Activated CD8-positive, alpha-beta T cell treated with anti-CD3 and anti-CD28 coated beads for 36 hours (primary cell): ENCODE measurements around the gene EPHA3. TPM values are rescaled to one million over a fixed set of nuclear protein-coding genes. Genes with fewer than 3 reads are reported as not detected.

Experiments used
- ATAC-seq: fragments of 200-7000 bp; cut with Tn5 transposase; one replicate; pipeline ENCODE4 v1.10.0; 2021; ENCODE audit warnings: mild to moderate bottlenecking, moderate library complexity
- CTCF ChIA-PET: fragments of 350-600 bp; sonication (Branson Sonifier 250); formaldehyde crosslinking; loops from one replicate; lab custom pipeline; 2021; ENCODE audit warnings: antibody characterized with exemption; lab: Charles Lee
- POLR2A ChIA-PET: fragments of 350-600 bp; sonication (Branson Sonifier 250); formaldehyde crosslinking; loops from one replicate; lab custom pipeline; 2021; ENCODE audit warnings: antibody characterized with exemption; lab: Charles Lee
- DNase-seq: peaks from one replicate; pipeline ENCODE4 v3.0.0-alpha.2; 2020
- H3K27ac Mint-ChIP-seq: one replicate; pipeline ENCODE4 v1.8.0; 2021; ENCODE audit warnings: mild to moderate bottlenecking, mixed read lengths
- H3K27me3 Mint-ChIP-seq: one replicate; pipeline ENCODE4 v1.8.0; 2021; ENCODE audit warnings: mixed read lengths
- H3K36me3 Mint-ChIP-seq: one replicate; pipeline ENCODE4 v1.8.0; 2021; ENCODE audit warnings: low read depth, mixed read lengths
- H3K4me1 Mint-ChIP-seq: one replicate; pipeline ENCODE4 v1.8.0; 2021; ENCODE audit warnings: low read depth, mixed read lengths
- H3K4me3 Mint-ChIP-seq: one replicate; pipeline ENCODE4 v1.8.0; 2021; ENCODE audit warnings: mild to moderate bottlenecking, moderate library complexity, mixed read lengths
- H3K9me3 Mint-ChIP-seq: one replicate; pipeline ENCODE4 v1.8.0; 2021; ENCODE audit warnings: mixed read lengths
- intact Hi-C: fragments of 100-400 bp; cut with micrococcal nuclease; formaldehyde crosslinking; loops from one replicate; pipeline ENCODE4 v1.10.0; 2022
- total RNA-seq, 2 experiments: library from RNA; stranded (reverse); gene quantifications; one replicate each; pipeline ENCODE4 v1.2.3, GENCODE V29; 2021
- TF ChIP-seq, protein P1 (sequence below): fragments of 200-600 bp; IDR thresholded peaks from one replicate; pipeline ENCODE4 v1.8.0; 2022; ENCODE audit warnings: antibody characterized with exemption, mild to moderate bottlenecking

Gene EPHA3
- total RNA-seq, 2 experiments from 2014 or later = not detected

DNA sequence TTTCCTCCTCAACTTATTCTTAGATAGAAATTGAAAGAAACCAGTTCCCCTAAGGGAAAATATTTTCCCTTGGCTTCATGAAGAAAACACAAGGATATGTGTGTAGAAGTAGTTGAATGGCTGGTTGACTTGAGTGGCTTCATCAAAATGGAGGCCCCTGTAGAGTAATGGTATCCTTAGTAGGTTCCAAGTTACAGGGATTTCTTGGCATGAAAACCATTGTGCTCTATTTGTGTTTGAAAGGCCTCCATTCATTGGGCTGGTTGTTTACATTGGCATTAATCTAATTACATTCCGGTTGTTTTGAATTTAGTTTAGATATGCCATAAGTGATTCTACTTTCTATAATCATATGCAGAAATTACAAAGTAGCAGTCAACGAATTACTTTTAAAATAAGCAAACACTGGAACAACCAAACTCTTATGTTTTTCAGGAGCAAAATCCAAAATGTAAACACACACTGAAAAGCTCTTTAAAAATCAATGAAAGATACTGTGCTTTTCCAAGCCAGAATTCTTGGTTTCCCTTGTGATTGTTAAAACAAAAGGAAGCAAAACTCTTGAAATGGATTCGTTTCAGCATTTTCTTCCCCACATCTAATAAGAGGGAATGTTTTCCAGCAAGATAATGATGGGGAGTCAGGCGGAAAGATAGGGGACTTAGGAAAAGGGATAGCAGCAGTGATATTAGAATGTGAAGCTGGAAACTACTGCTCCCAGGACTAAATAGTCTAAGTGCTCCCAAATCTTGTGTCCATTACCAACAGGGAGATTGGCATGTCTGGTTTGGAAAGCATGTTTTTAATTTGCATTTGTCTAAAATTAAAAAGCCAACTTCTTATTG is 77.0 kb downstream of the EPHA3 start:
- Mint-ChIP-seq H3K27me3 (no peaks in the 10 kb centered on the region), H3K36me3 (no peaks in the 10 kb centered on the region), H3K4me3 (no peak overlapping the region), H3K27ac (no peak overlapping the region), H3K9me3 (peaks cover 4% of the 10 kb centered on the region), H3K4me1 (no peaks in the 10 kb centered on the region)
- TF ChIP-seq, protein P1, sequence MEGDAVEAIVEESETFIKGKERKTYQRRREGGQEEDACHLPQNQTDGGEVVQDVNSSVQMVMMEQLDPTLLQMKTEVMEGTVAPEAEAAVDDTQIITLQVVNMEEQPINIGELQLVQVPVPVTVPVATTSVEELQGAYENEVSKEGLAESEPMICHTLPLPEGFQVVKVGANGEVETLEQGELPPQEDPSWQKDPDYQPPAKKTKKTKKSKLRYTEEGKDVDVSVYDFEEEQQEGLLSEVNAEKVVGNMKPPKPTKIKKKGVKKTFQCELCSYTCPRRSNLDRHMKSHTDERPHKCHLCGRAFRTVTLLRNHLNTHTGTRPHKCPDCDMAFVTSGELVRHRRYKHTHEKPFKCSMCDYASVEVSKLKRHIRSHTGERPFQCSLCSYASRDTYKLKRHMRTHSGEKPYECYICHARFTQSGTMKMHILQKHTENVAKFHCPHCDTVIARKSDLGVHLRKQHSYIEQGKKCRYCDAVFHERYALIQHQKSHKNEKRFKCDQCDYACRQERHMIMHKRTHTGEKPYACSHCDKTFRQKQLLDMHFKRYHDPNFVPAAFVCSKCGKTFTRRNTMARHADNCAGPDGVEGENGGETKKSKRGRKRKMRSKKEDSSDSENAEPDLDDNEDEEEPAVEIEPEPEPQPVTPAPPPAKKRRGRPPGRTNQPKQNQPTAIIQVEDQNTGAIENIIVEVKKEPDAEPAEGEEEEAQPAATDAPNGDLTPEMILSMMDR = no peak
- intact Hi-C loops = no loop called here
- ChIA-PET CTCF (no interaction called here), POLR2A (no interaction called here)
- DNase-seq (no peak), ATAC-seq (no peak)

- DNase-seq (no peak), ATAC-seq (no peak)
- no peaks in the 10 kb centered on the region for H3K27me3 Mint-ChIP-seq
- no peak overlapping the region for H3K27ac Mint-ChIP-seq
- no peaks in the 10 kb centered on the region for H3K36me3 Mint-ChIP-seq
- H3K4me3 Mint-ChIP-seq = no peak overlapping the region
- peaks cover 4% of the 10 kb centered on the region for H3K9me3 Mint-ChIP-seq
- ChIA-PET POLR2A (no interaction called here), CTCF (no interaction called here)
- intact Hi-C loops = no loop called here
- TF ChIP-seq, protein P1 = no peak
- no peaks in the 10 kb centered on the region for H3K4me1 Mint-ChIP-seq
Measured at GRCh38 chr3:89186456-89186855, 79.0 kb downstream of the EPHA3 start.

GRCh38 chr3:89198591-89198990 is 91.2 kb downstream of the EPHA3 start:
- Mint-ChIP-seq H3K27ac (no peak overlapping the region), H3K4me3 (no peak overlapping the region), H3K9me3 (peaks cover 10% of the 10 kb centered on the region), H3K36me3 (no peaks in the 10 kb centered on the region), H3K27me3 (no peaks in the 10 kb centered on the region), H3K4me1 (no peaks in the 10 kb centered on the region)
- ATAC-seq (no peak), DNase-seq (no peak)
- CTCF ChIA-PET = no interaction called here
- intact Hi-C loops = no loop called here
- TF ChIP-seq, protein P1 = no peak
- POLR2A ChIA-PET = no interaction called here

GRCh38 chr3:89212619-89213018 is 105.2 kb downstream of the EPHA3 start:
- Mint-ChIP-seq H3K9me3 (peaks cover 4% of the 10 kb centered on the region), H3K36me3 (no peaks in the 10 kb centered on the region), H3K4me3 (no peak overlapping the region), H3K4me1 (no peaks in the 10 kb centered on the region), H3K27me3 (no peaks in the 10 kb centered on the region), H3K27ac (no peak overlapping the region)
- ChIA-PET CTCF (no interaction called here), POLR2A (no interaction called here)
- DNase-seq = no peak
- intact Hi-C loops = no loop called here
- no peak for ATAC-seq
- TF ChIP-seq, protein P1 = no peak

DNA sequence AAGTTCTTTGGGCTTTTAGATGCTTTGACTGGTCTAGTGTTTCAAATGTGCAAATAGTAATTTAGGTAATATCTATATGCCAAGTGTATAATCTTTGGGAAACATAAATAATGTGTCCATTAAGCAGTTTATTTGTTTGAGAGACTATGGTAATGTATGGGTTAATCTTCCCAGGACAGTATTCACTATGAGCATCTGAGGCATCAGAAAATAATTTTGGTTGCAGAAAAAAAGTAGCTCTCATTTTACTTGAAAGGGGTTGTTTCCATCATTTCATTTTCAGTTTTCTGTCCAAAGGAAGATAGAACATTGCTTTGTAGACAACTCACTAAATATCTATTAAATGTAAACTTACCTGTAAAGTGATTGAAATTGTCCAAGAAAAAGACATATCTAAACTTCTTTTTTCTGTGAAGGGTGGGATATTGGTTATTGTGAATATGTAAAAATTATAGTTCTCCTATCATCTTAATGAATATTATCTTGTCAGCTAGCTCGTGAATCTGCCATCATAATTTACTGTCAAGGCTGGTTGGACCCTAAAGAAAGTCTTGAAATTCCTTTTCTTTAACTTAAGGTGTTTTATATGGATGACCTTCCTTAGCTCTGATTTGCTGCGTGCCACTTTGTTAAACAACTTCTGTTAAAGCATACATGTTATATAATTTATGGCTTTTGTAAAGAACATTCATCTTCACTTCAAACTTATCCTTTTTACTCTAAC is 108.8 kb downstream of the EPHA3 start:
- H3K4me3 Mint-ChIP-seq = no peak overlapping the region
- intact Hi-C loops = no loop called here
- DNase-seq = no peak
- peaks cover 7% of the 10 kb centered on the region for H3K9me3 Mint-ChIP-seq
- ChIA-PET POLR2A (no interaction called here), CTCF (no interaction called here)
- H3K4me1 Mint-ChIP-seq = no peaks in the 10 kb centered on the region
- TF ChIP-seq, protein P1 = no peak
- H3K27ac Mint-ChIP-seq = no peak overlapping the region
- H3K27me3 Mint-ChIP-seq = no peaks in the 10 kb centered on the region
- ATAC-seq = no peak
- H3K36me3 Mint-ChIP-seq = no peaks in the 10 kb centered on the region
